ENCODE results near the gene MSRB2. TPM values are rescaled to one million over a fixed set of nuclear protein-coding genes. Genes with fewer than 3 reads are reported as not detected.
A peak's percentile ranks its signal among the peaks of the same experiment; 100 is the strongest.

Gene MSRB2
- total RNA-seq, 1 donor from 2014 or later, result 15.2 TPM

DNA sequence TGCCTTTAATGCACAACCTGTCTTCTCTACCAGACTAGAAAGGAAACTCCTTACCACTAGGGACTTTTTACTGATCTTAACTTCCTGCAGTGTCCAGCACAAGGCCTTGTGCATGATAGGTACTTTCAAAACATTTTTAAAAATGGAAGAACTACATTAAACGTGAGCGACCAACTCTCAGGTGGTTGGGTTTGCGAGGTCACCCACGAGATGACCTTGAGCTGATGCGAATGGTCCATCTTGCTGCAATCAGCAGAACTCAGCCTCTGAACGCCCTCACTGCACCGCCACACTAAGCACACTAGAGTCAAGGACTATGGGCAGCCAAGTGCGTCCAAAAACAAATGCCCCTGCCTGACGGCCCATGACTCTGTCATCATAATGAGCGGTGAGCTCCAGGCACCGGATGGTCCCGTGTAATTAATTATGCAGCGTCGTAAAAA is 61.9 kb downstream of the MSRB2 start:
- Histone ChIP-seq H3K27me3 (no peaks in the 10 kb centered on the region), H3K4me1 (no peaks in the 10 kb centered on the region), H3K36me3 (no peaks in the 10 kb centered on the region), H3K27ac (no peak overlapping the region), H3K9me3 (no peaks in the 10 kb centered on the region), H3K4me3 (no peak overlapping the region)
- DNase-seq (ENCODE audit: extremely low spot score in 2 of 2), result no peak
- intact Hi-C loops (cut with DNase I), result no loop called here
- TF ChIP-seq POLR2A (IDR thresholded peaks at IDR 0.05) (no peak), CTCF (IDR thresholded peaks at IDR 0.05) (no peak), POLR2AphosphoS5 (IDR thresholded peaks at IDR 0.05; ENCODE audit: insufficient read depth in 1 of 2, low read depth in 1 of 2) (no peak)

DNA sequence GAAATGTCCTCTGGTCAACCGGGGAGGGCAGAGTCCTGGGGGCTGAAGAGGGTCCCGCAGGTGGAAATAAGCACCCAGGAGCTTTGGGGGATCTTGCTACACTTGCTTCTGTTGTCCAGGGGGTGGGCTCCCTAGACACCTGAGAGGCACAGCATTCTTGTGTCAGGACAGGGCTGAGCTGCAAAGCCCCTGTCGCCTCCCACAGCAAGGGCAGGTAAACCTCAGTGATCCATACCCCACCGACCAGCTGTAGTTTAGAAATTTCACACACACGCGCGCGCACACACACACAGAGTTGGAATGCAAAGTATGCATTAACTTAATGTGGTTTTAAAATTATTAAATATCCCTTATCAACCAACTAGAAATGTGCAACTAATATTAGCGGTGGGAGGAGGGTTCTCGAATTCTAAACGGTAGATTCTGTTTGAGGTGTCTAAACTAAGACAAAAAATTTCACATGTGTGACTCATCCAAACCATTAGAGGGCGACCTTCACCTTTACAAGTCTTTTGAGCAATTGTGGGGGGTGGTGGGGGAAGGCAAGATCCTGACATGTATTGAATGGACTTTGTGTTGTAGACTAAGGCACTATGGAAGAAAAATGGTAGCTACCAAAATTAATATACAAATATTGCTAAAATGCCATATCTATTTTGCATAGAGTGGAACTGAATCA is 62.5 kb downstream of the MSRB2 start:
- no peak overlapping the region for H3K27ac ChIP-seq
- DNase-seq (ENCODE audit: extremely low spot score in 2 of 2), result no peak
- H3K27me3 ChIP-seq, result no peaks in the 10 kb centered on the region
- no peak for TF ChIP-seq CTCF (IDR thresholded peaks at IDR 0.05)
- TF ChIP-seq POLR2AphosphoS5 (IDR thresholded peaks at IDR 0.05; ENCODE audit: insufficient read depth in 1 of 2, low read depth in 1 of 2), result no peak
- TF ChIP-seq POLR2A (IDR thresholded peaks at IDR 0.05), result no peak
- no peaks in the 10 kb centered on the region for H3K9me3 ChIP-seq
- no peaks in the 10 kb centered on the region for H3K36me3 ChIP-seq
- H3K4me1 ChIP-seq, result no peaks in the 10 kb centered on the region
- H3K4me3 ChIP-seq, result no peak overlapping the region
- intact Hi-C loops (cut with DNase I), result no loop called here

GRCh38 chr10:23158370-23158769 is 63.0 kb downstream of the MSRB2 start:
- H3K27me3 ChIP-seq, result no peaks in the 10 kb centered on the region
- no peak for DNase-seq (ENCODE audit: extremely low spot score in 2 of 2)
- H3K4me3 ChIP-seq, result no peak overlapping the region
- no peak overlapping the region for H3K27ac ChIP-seq
- intact Hi-C loops (cut with DNase I), result no loop called here
- no peaks in the 10 kb centered on the region for H3K4me1 ChIP-seq
- TF ChIP-seq CTCF (IDR thresholded peaks at IDR 0.05) (peak; percentile 45 to 63 (median 51)), POLR2A (IDR thresholded peaks at IDR 0.05) (no peak)
- H3K36me3 ChIP-seq, result no peaks in the 10 kb centered on the region
- H3K9me3 ChIP-seq, result no peaks in the 10 kb centered on the region

- intact Hi-C loops (cut with DNase I), result no loop called here
- Histone ChIP-seq H3K4me3 (no peak overlapping the region), H3K4me1 (peaks cover 10% of the 10 kb centered on the region), H3K27ac (no peak overlapping the region), H3K27me3 (peaks cover 16% of the 10 kb centered on the region), H3K9me3 (no peaks in the 10 kb centered on the region), H3K36me3 (no peaks in the 10 kb centered on the region)
- TF ChIP-seq POLR2A (IDR thresholded peaks at IDR 0.05), result no peak
- TF ChIP-seq CTCF (IDR thresholded peaks at IDR 0.05), result no peak
- TF ChIP-seq POLR2AphosphoS5 (IDR thresholded peaks at IDR 0.05; ENCODE audit: insufficient read depth in 1 of 2, low read depth in 1 of 2), result no peak
- DNase-seq (ENCODE audit: extremely low spot score in 2 of 2), result no peak
These were observed 76.0 kb downstream of the MSRB2 start for GRCh38 chr10:23171232-23171876.

Small RNA genes within 50 kb of the gene (small RNA-seq; reads per million reads assigned to genes)
- not detected for gene RF00561

Other genes starting within 250 kb of the MSRB2 start
- not detected for gene ARMC3, start 167.5 kb upstream of the MSRB2 start, total RNA-seq
- gene PTF1A, start 96.7 kb downstream of the MSRB2 start, total RNA-seq, result not detected
- not detected for gene C10orf67, start 249.2 kb downstream of the MSRB2 start, total RNA-seq

All from vagina (tissue), 2 donors.